HepG2 (cell line): ENCODE measurements around the gene MT1F. TPM values are rescaled to one million over a fixed set of nuclear protein-coding genes. Genes with fewer than 3 reads are reported as not detected.

Experiments
- ARNTL ChIP-seq: sonication (generic); formaldehyde crosslinking; IDR thresholded peaks from 2 replicates; pipeline ENCODE4 v1.4.0; 2020; ENCODE audit warnings: mild to moderate bottlenecking, missing genetic modification reagents
- BCL6 ChIP-seq: IDR thresholded peaks from 2 replicates; pipeline ENCODE4 v1.6.1; 2016; ENCODE audit warnings: missing genetic modification reagents, missing compliant biosample characterization
- CREB1 ChIP-seq, 2 experiments: fragments of 450-650 bp in 1 of 2; IDR thresholded peaks; 2 replicates each; pipeline ENCODE4 v1.6.1; 2016 to 2017; ENCODE audit warnings: control low read depth in 1 of 2, mild to moderate bottlenecking in 1 of 2, missing compliant biosample characterization in 1 of 2, missing genetic modification characterization in 1 of 2
- ETV5 ChIP-seq: IDR thresholded peaks from 2 replicates; pipeline ENCODE4 v1.6.1; 2018; ENCODE audit warnings: missing biosample characterization, missing genetic modification reagents, inconsistent platforms, borderline replicate concordance
- HOXA9 ChIP-seq: sonication (generic); formaldehyde crosslinking; IDR thresholded peaks from 2 replicates; pipeline ENCODE4 v1.8.1; 2022; ENCODE audit warnings: missing genetic modification reagents, mild to moderate bottlenecking, moderate library complexity, borderline replicate concordance
- KDM5B ChIP-seq: sonication (generic); formaldehyde crosslinking; IDR thresholded peaks from 2 replicates; pipeline ENCODE4 v1.4.0; 2020; ENCODE audit warnings: missing genetic modification reagents, mild to moderate bottlenecking, borderline replicate concordance
- KLF9 ChIP-seq: IDR thresholded peaks from 2 replicates; pipeline ENCODE4 v1.6.1; 2016; ENCODE audit warnings: low read depth
- PATZ1 ChIP-seq: sonication (generic); formaldehyde crosslinking; IDR thresholded peaks from 2 replicates; pipeline ENCODE4 v1.4.0; 2020; ENCODE audit warnings: missing genetic modification reagents
- RARA ChIP-seq: IDR thresholded peaks from 2 replicates; pipeline ENCODE4 v1.6.1; 2016; ENCODE audit warnings: missing genetic modification reagents, missing compliant biosample characterization
- RFXANK ChIP-seq: IDR thresholded peaks from 2 replicates; pipeline ENCODE4 v1.6.1; 2016
- RORA ChIP-seq: sonication (generic); formaldehyde crosslinking; IDR thresholded peaks from 2 replicates; pipeline ENCODE4 v1.5.0; 2020; ENCODE audit warnings: mild to moderate bottlenecking, missing genetic modification reagents, moderate library complexity
- TBX2 ChIP-seq: sonication (generic); formaldehyde crosslinking; IDR thresholded peaks from 2 replicates; pipeline ENCODE4 v1.5.0; 2020; ENCODE audit warnings: missing genetic modification reagents, mild to moderate bottlenecking, borderline replicate concordance
- TEAD3 ChIP-seq: optimal IDR thresholded peaks from 2 replicates; pipeline ENCODE3; 2016; ENCODE audit warnings: borderline replicate concordance
- TIGD3 ChIP-seq: sonication (generic); formaldehyde crosslinking; IDR thresholded peaks from 2 replicates; pipeline ENCODE4 v1.5.1; 2020; ENCODE audit warnings: mild to moderate bottlenecking, missing genetic modification reagents, borderline replicate concordance
- ZFX ChIP-seq: sonication (generic); formaldehyde crosslinking; IDR thresholded peaks from 2 replicates; pipeline ENCODE4 v1.4.0; 2020; ENCODE audit warnings: mild to moderate bottlenecking, low read depth, missing genetic modification reagents, moderate library complexity
- ZNF234 ChIP-seq: sonication (generic); formaldehyde crosslinking; conservative IDR thresholded peaks from 2 replicates; pipeline ENCODE4 v1.5.1; 2020; ENCODE audit warnings: mild to moderate bottlenecking, missing genetic modification reagents
- ZNF343 ChIP-seq: sonication (generic); formaldehyde crosslinking; IDR thresholded peaks from 2 replicates; pipeline ENCODE4 v1.4.0; 2020; ENCODE audit warnings: mild to moderate bottlenecking, missing genetic modification reagents
- ZNF570 ChIP-seq: sonication (generic); formaldehyde crosslinking; IDR thresholded peaks from 2 replicates; pipeline ENCODE4 v1.4.0; 2020; ENCODE audit warnings: mild to moderate bottlenecking, missing genetic modification reagents, borderline replicate concordance
- ZNF75D ChIP-seq: sonication (generic); formaldehyde crosslinking; IDR thresholded peaks from 2 replicates; pipeline ENCODE4 v1.8.1; 2023; ENCODE audit warnings: missing genetic modification reagents, mild to moderate bottlenecking, borderline replicate concordance
- ZNF776 ChIP-seq: sonication (generic); formaldehyde crosslinking; IDR thresholded peaks from 2 replicates; pipeline ENCODE4 v1.4.0; 2020; ENCODE audit warnings: mild to moderate bottlenecking, missing genetic modification reagents
- polyA plus RNA-seq, 8 experiments: library from polyadenylated mRNA; depleted of rRNA in 3 of 8; stranded (reverse) in 7 of 8; unstranded in 1 of 8; fragments of >200 nt; fragmentation: Illumina TruSeq in 4 of 8; extraction: Trizol in 4 of 8; gene quantifications; 2 replicates each; pipeline versions ENCODE4 v1.2.1 to v1.2.3, GENCODE V29; 2011 to 2016; ENCODE audit warnings: low read depth in 4 of 8, missing spikeins in 1 of 8, mixed read lengths in 1 of 8; ENCODE audit not compliant: insufficient read depth in 1 of 8
- total RNA-seq, 5 experiments: library from RNA; depleted of rRNA; stranded (reverse); fragments of >200 nt; fragmentation: Illumina TruSeq; extraction: Trizol; gene quantifications; 2 replicates each; pipeline ENCODE4 v1.2.3, GENCODE V29; 2016; ENCODE audit warnings: low read depth in 1 of 5
- TF ChIP-seq, protein P1 (sequence below): sonication (generic); formaldehyde crosslinking; IDR thresholded peaks from 2 replicates; pipeline ENCODE4 v1.8.0; 2022; ENCODE audit warnings: low read depth, missing genetic modification reagents
- TF ChIP-seq, protein P2 (sequence below): sonication (generic); formaldehyde crosslinking; IDR thresholded peaks from 2 replicates; pipeline ENCODE4 v1.8.1; 2023; ENCODE audit warnings: mild to moderate bottlenecking, moderate library complexity, missing genetic modification reagents

MT1F gene
- total and polyA plus RNA-seq, 2 of the 13 experiments (the other 11 are each of a cell fraction or from before 2014, with no cell fraction given), result 1.9 to 169 TPM

GRCh38 chr16:56643080-56643778 lies 14.5 kb upstream of the MT1F start (continued):
- TF ChIP-seq ZNF343 (0 out of 2 replicates have a peak, but pooled peaks have one; percentile 31), RORA (CRISPR knock-in tag) (no peak), PATZ1 (peak; percentile 44; the same call in 1 of the 2 replicates), KLF9 (CRISPR knock-in tag) (no peak), ARNTL (CRISPR knock-in tag) (0 out of 2 replicates have a peak, but pooled peaks have one; percentile 35), ZNF570 (CRISPR knock-in tag) (no peak), TEAD3 (CRISPR knock-in tag) (peak; percentile 3), RFXANK (CRISPR knock-in tag) (no peak), TBX2 (CRISPR knock-in tag) (0 out of 2 replicates have a peak, but pooled peaks have one; percentile 59), TIGD3 (peak; percentile 82; the same call in 1 of the 2 replicates), HOXA9 (peak; percentile 58; the same call in 1 of the 2 replicates), ZNF234 (CRISPR knock-in tag) (peak; percentile 85; the same call in 1 of the 2 replicates), BCL6 (CRISPR knock-in tag) (no peak), ETV5 (CRISPR knock-in tag) (no peak), RARA (CRISPR knock-in tag) (no peak), ZNF75D (no peak), ZNF776 (CRISPR knock-in tag) (peak; percentile 38; the same call in 1 of the 2 replicates), ZFX (CRISPR knock-in tag) (peak; percentile 45; the same call in 1 of the 2 replicates), KDM5B (CRISPR knock-in tag) (peak; percentile 84; the same call in 1 of the 2 replicates), CREB1 (IDR thresholded peaks at IDR 0.05) (no peak), CREB1 (CRISPR knock-in tag; IDR thresholded peaks at IDR 0.05) (no peak)
- TF ChIP-seq, protein P1, sequence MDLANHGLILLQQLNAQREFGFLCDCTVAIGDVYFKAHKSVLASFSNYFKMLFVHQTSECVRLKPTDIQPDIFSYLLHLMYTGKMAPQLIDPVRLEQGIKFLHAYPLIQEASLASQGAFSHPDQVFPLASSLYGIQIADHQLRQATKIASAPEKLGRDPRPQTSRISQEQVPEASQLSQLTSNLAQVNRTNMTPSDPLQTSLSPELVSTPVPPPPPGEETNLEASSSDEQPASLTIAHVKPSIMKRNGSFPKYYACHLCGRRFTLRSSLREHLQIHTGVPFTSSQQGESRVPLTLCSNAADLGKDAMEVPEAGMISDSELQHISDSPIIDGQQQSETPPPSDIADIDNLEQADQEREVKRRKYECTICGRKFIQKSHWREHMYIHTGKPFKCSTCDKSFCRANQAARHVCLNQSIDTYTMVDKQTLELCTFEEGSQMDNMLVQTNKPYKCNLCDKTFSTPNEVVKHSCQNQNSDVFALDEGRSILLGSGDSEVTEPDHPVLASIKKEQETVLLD (CRISPR knock-in tag), result no peak
- TF ChIP-seq, protein P2, sequence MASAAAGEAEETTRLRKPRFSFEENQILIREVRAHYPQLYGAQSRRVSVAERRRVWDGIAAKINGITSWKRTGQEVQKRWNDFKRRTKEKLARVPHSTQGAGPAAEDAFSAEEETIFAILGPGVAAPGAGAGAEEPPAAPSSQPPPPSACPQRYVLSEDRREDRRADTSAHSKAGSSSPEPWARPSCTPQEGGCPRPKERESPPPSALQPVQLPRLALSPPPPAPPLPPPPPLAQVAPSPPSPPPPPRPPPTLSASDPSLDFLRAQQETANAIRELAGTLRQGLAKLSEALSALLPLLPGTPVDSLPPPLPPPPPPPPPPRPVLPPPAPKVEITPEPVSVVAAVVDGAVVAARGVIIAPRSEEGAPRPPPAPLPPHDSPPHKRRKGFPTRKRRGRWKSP (CRISPR knock-in tag), result peak; percentile 54; the same call in 1 of the 2 replicates
